ENCODE measurements around the gene NPB. TPM values are rescaled to one million over a fixed set of nuclear protein-coding genes. Genes with fewer than 3 reads are reported as not detected.

NPB gene
- total and polyA plus RNA-seq, 11 donors, result 0.13 to 1.2 (median 0.50) TPM; not detected in 1

DNA sequence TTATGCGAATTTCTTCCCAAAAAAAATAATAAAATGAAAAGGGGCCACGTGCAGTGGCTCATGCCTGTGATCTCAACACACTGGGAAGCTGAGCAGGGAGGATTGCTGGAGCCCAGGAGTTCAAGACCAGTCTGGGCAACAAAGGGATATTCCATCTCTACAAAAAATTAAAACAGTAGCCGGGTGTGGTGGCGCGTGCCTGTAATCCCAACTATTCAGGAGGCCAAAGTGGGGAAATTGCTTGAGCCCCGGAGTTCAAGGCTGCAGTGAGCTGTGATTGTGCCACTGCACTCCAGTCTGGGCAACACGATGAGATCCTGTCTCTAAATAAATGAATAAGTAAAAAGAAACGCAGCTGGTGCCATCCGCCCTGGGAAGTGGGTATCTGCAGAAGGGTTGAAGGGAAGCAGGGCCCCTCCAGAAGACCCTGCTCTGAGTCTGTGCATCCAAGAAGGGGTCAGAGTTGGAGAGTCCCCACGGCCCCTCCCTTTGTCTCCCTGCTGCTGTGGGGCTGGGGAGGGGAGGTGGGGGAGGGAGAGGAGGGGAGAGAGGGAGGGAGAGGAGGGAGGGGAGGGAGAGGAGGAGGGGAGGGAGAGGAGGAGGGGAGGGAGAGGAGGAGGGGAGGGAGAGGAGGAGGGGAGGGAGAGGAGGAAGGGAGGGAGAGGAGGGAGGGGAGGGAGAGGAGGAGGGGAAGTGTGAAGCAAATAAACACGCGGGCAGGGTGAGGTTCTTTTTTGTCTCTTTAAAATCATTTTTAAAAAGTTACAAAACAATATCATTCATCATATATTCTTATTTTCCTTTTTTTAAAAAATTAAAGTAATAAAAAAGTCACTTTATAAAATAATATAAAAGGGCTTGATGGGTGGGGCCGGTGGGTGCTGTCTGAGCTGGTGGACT lies 50.0 kb downstream of the NPB start:
- no peak overlapping the region for H3K4me3 ChIP-seq
- 55 to 65% (median 62%) methylated on average over 13 of the region's 13 CpGs for WGBS, 4 donors
- DNase-seq (no peak), ATAC-seq (no peak)
- intact Hi-C loops (cut with DNase I), result no loop called here
- TF ChIP-seq POLR2A (IDR thresholded peaks at IDR 0.05), result no peak
- TF ChIP-seq, protein P1, sequence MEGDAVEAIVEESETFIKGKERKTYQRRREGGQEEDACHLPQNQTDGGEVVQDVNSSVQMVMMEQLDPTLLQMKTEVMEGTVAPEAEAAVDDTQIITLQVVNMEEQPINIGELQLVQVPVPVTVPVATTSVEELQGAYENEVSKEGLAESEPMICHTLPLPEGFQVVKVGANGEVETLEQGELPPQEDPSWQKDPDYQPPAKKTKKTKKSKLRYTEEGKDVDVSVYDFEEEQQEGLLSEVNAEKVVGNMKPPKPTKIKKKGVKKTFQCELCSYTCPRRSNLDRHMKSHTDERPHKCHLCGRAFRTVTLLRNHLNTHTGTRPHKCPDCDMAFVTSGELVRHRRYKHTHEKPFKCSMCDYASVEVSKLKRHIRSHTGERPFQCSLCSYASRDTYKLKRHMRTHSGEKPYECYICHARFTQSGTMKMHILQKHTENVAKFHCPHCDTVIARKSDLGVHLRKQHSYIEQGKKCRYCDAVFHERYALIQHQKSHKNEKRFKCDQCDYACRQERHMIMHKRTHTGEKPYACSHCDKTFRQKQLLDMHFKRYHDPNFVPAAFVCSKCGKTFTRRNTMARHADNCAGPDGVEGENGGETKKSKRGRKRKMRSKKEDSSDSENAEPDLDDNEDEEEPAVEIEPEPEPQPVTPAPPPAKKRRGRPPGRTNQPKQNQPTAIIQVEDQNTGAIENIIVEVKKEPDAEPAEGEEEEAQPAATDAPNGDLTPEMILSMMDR (IDR thresholded peaks at IDR 0.05), result no peak
- peaks cover 0 to 17% (median 0%) of the 10 kb centered on the region in 9 donors for H3K27me3 ChIP-seq
- no peaks in the 10 kb centered on the region for H3K36me3 ChIP-seq
- no peaks in the 10 kb centered on the region for H3K4me1 ChIP-seq
- H3K27ac ChIP-seq, result no peak overlapping the region
- no peaks in the 10 kb centered on the region for H3K9me3 ChIP-seq

Other genes with a start within 250 kb of the NPB start
- gene PDE6G, start 245.7 kb upstream of the NPB start, total RNA-seq, result 1 to 10 TPM in 2 of 9 donors, under 1 TPM in 1, not detected in 6; 0.73 to 2.3 (median 1.5) TPM
- gene PDE6G, start 245.7 kb upstream of the NPB start, polyA plus RNA-seq, result under 1 TPM in 1 of 2 donors, not detected in 1; 0.67 TPM
- gene OXLD1, start 235.6 kb upstream of the NPB start, total RNA-seq, result 10 to 100 TPM; 16.9 to 28.8 (median 21.7) TPM
- gene OXLD1, start 235.6 kb upstream of the NPB start, polyA plus RNA-seq, result 10 to 100 TPM; 27.0 to 42.9 TPM
- 10 to 100 TPM in 1 of 9 donors, 1 to 10 TPM in 8; 3.5 to 10.1 (median 6.3) TPM for gene CCDC137, start 235.5 kb upstream of the NPB start, total RNA-seq
- gene CCDC137, start 235.5 kb upstream of the NPB start, polyA plus RNA-seq, result 10 to 100 TPM in 1 of 2 donors, 1 to 10 TPM in 1; 8.2 to 20.0 TPM
- gene ARL16, start 218.4 kb upstream of the NPB start, total RNA-seq, result 10 to 100 TPM; 10.2 to 22.3 (median 13.3) TPM
- gene ARL16, start 218.4 kb upstream of the NPB start, polyA plus RNA-seq, result 10 to 100 TPM; 22.4 to 23.6 TPM
- gene HGS, start 218.2 kb upstream of the NPB start, total RNA-seq, result 10 to 100 TPM; 37.4 to 90.8 (median 40.3) TPM
- 10 to 100 TPM; 53.8 to 81.4 TPM for gene HGS, start 218.2 kb upstream of the NPB start, polyA plus RNA-seq
- 100 to 1,000 TPM in 8 of 9 donors, 10 to 100 TPM in 1; 98.8 to 182 (median 133) TPM for gene MRPL12, start 198.9 kb upstream of the NPB start, total RNA-seq
- 100 to 1,000 TPM; 343 to 525 TPM for gene MRPL12, start 198.9 kb upstream of the NPB start, polyA plus RNA-seq
- gene SLC25A10, start 190.0 kb upstream of the NPB start, total RNA-seq, result 10 to 100 TPM in 2 of 9 donors, 1 to 10 TPM in 7; 7.0 to 13.6 (median 8.2) TPM
- 10 to 100 TPM; 10.8 to 17.9 TPM for gene SLC25A10, start 190.0 kb upstream of the NPB start, polyA plus RNA-seq
- gene GCGR, start 98.1 kb upstream of the NPB start, total RNA-seq, result not detected
- not detected for gene GCGR, start 98.1 kb upstream of the NPB start, polyA plus RNA-seq
- gene MCRIP1, start 68.9 kb upstream of the NPB start, total RNA-seq, result 100 to 1,000 TPM in 5 of 9 donors, 10 to 100 TPM in 4; 74.8 to 134 (median 102) TPM
- gene MCRIP1, start 68.9 kb upstream of the NPB start, polyA plus RNA-seq, result 100 to 1,000 TPM; 159 to 266 TPM
- not detected for gene PPP1R27, start 67.2 kb upstream of the NPB start, total RNA-seq
- gene PPP1R27, start 67.2 kb upstream of the NPB start, polyA plus RNA-seq, result not detected
- 100 to 1,000 TPM; 280 to 763 (median 374) TPM for gene P4HB, start 41.7 kb upstream of the NPB start, total RNA-seq
- 100 to 1,000 TPM; 246 to 584 TPM for gene P4HB, start 41.7 kb upstream of the NPB start, polyA plus RNA-seq
- gene ARHGDIA, start 30.9 kb upstream of the NPB start, total RNA-seq, result 100 to 1,000 TPM in 6 of 9 donors, 10 to 100 TPM in 3; 81.4 to 268 (median 152) TPM
- 100 to 1,000 TPM in 1 of 2 donors, 10 to 100 TPM in 1; 81.7 to 296 TPM for gene ARHGDIA, start 30.9 kb upstream of the NPB start, polyA plus RNA-seq
- 10 to 100 TPM; 25.1 to 39.9 (median 32.4) TPM for gene ALYREF, start 10.7 kb upstream of the NPB start, total RNA-seq
- 10 to 100 TPM in 1 of 2 donors, 1 to 10 TPM in 1; 9.8 to 50.5 TPM for gene ALYREF, start 10.7 kb upstream of the NPB start, polyA plus RNA-seq
- gene ANAPC11, start 10.5 kb upstream of the NPB start, total RNA-seq, result 100 to 1,000 TPM; 118 to 255 (median 143) TPM
- gene ANAPC11, start 10.5 kb upstream of the NPB start, polyA plus RNA-seq, result 100 to 1,000 TPM; 283 to 329 TPM
- 10 to 100 TPM; 28.8 to 85.5 (median 46.2) TPM for gene PCYT2, start 9.2 kb downstream of the NPB start, total RNA-seq
- 10 to 100 TPM; 60.4 to 64.0 TPM for gene PCYT2, start 9.2 kb downstream of the NPB start, polyA plus RNA-seq
- gene SIRT7, start 15.9 kb downstream of the NPB start, total RNA-seq, result 10 to 100 TPM in 2 of 9 donors, 1 to 10 TPM in 7; 3.6 to 13.2 (median 6.6) TPM
- 10 to 100 TPM in 1 of 2 donors, 1 to 10 TPM in 1; 7.1 to 12.0 TPM for gene SIRT7, start 15.9 kb downstream of the NPB start, polyA plus RNA-seq
- 10 to 100 TPM; 14.3 to 30.5 (median 18.0) TPM for gene MAFG, start 25.5 kb downstream of the NPB start, total RNA-seq
- 10 to 100 TPM; 10.2 to 23.6 TPM for gene MAFG, start 25.5 kb downstream of the NPB start, polyA plus RNA-seq
- gene PYCR1, start 35.1 kb downstream of the NPB start, total RNA-seq, result 10 to 100 TPM in 2 of 9 donors, 1 to 10 TPM in 7; 1.8 to 12.2 (median 5.4) TPM
- gene PYCR1, start 35.1 kb downstream of the NPB start, polyA plus RNA-seq, result 10 to 100 TPM in 1 of 2 donors, 1 to 10 TPM in 1; 3.4 to 30.7 TPM
- gene MYADML2, start 45.0 kb downstream of the NPB start, total RNA-seq, result 10 to 100 TPM in 1 of 9 donors, 1 to 10 TPM in 7, under 1 TPM in 1; 0.31 to 11.2 (median 3.9) TPM
- gene MYADML2, start 45.0 kb downstream of the NPB start, polyA plus RNA-seq, result 1 to 10 TPM in 1 of 2 donors, under 1 TPM in 1; 0.19 to 7.4 TPM
- 1 to 10 TPM in 2 of 9 donors, under 1 TPM in 4, not detected in 3; 0.25 to 1.6 (median 0.54) TPM for gene NOTUM, start 58.9 kb downstream of the NPB start, total RNA-seq
- under 1 TPM; 0.53 to 0.80 TPM for gene NOTUM, start 58.9 kb downstream of the NPB start, polyA plus RNA-seq
- 10 to 100 TPM; 15.1 to 27.8 (median 22.5) TPM for gene ASPSCR1, start 75.4 kb downstream of the NPB start, total RNA-seq
- gene ASPSCR1, start 75.4 kb downstream of the NPB start, polyA plus RNA-seq, result 10 to 100 TPM; 39.2 to 43.6 TPM
- 10 to 100 TPM; 16.8 to 62.0 (median 23.8) TPM for gene CENPX, start 120.6 kb downstream of the NPB start, total RNA-seq
- gene CENPX, start 120.6 kb downstream of the NPB start, polyA plus RNA-seq, result 100 to 1,000 TPM in 1 of 2 donors, 10 to 100 TPM in 1; 37.3 to 126 TPM
- gene LRRC45, start 121.1 kb downstream of the NPB start, total RNA-seq, result 1 to 10 TPM; 2.9 to 7.5 (median 5.6) TPM
- gene LRRC45, start 121.1 kb downstream of the NPB start, polyA plus RNA-seq, result 1 to 10 TPM; 5.1 to 8.6 TPM
- 1 to 10 TPM in 7 of 9 donors, under 1 TPM in 2; 0.76 to 2.6 (median 1.5) TPM for gene RAC3, start 129.4 kb downstream of the NPB start, total RNA-seq
- 1 to 10 TPM; 1.2 to 2.0 TPM for gene RAC3, start 129.4 kb downstream of the NPB start, polyA plus RNA-seq
- gene DCXR, start 135.5 kb downstream of the NPB start, total RNA-seq, result 100 to 1,000 TPM; 139 to 312 (median 185) TPM
- gene DCXR, start 135.5 kb downstream of the NPB start, polyA plus RNA-seq, result 100 to 1,000 TPM; 243 to 246 TPM
- 10 to 100 TPM; 16.4 to 30.6 (median 20.4) TPM for gene RFNG, start 149.6 kb downstream of the NPB start, total RNA-seq
- gene RFNG, start 149.6 kb downstream of the NPB start, polyA plus RNA-seq, result 10 to 100 TPM; 24.0 to 25.8 TPM
- gene GPS1, start 149.7 kb downstream of the NPB start, total RNA-seq, result 100 to 1,000 TPM in 2 of 9 donors, 10 to 100 TPM in 7; 76.7 to 151 (median 81.8) TPM
- 10 to 100 TPM; 95.0 to 97.7 TPM for gene GPS1, start 149.7 kb downstream of the NPB start, polyA plus RNA-seq
- 10 to 100 TPM; 41.5 to 84.7 (median 59.4) TPM for gene DUS1L, start 163.6 kb downstream of the NPB start, total RNA-seq
- 100 to 1,000 TPM in 1 of 2 donors, 10 to 100 TPM in 1; 79.7 to 113 TPM for gene DUS1L, start 163.6 kb downstream of the NPB start, polyA plus RNA-seq
- 100 to 1,000 TPM in 1 of 9 donors, 10 to 100 TPM in 7, 1 to 10 TPM in 1; 6.9 to 103 (median 18.9) TPM for gene FASN, start 196.0 kb downstream of the NPB start, total RNA-seq
- gene FASN, start 196.0 kb downstream of the NPB start, polyA plus RNA-seq, result 10 to 100 TPM; 17.5 to 47.5 TPM

All from heart left ventricle (tissue), 16 donors.